K562 treated with DMSO at 1 percent for 12 hours (cell line): ENCODE data around the gene TAS1R1. TPM values are rescaled to one million over a fixed set of nuclear protein-coding genes. Genes with fewer than 3 reads are reported as not detected.

ENCODE experiments used
- total RNA-seq: library from RNA; unstranded; fragments of 300-600 nt; gene quantifications from 2 replicates; pipeline ENCODE4 v1.2.3, GENCODE V29; 2022; ENCODE audit not compliant: insufficient read depth

The TAS1R1 gene
- total RNA-seq = not detected in 2 replicates

DNA sequence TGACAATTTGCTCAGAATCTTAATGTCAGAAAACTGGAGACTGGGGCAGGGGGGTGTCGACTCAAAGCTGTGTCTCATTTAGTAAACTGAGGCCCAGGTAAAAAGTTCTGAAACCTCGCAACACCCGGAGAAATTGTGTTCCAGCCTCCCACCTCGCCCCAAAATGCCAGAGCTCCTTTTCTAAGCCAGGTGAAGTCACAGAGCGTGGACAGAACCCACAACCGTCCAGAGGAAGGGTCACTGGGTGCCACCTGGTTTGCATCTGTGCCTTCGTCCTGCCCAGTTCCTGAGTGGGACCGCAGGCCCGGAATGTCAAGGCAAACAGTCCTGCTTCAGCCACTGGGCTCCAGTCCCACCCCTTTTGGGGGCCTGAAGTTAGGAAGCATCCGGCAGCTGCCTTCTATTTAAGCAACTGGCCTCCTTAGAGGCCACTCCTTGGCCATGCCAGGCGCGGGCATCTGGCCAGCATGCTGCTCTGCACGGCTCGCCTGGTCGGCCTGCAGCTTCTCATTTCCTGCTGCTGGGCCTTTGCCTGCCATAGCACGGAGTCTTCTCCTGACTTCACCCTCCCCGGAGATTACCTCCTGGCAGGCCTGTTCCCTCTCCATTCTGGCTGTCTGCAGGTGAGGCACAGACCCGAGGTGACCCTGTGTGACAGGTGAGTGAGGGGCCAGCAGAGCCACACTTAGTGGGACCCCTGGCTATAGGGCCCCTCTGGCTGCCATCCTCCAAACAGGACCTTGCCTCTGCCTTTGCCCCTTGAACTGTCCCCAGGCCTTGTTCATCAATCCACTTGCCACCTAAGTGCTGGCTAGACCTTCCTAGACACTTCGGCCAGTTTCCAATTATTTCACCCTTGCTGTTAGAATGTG is at the start of gene TAS1R1:
TSS of gene TAS1R1 (plus strand) at position 401 of the 872 bp plus-strand sequence. CDS start at position 468, 67 bp downstream.

DNA sequence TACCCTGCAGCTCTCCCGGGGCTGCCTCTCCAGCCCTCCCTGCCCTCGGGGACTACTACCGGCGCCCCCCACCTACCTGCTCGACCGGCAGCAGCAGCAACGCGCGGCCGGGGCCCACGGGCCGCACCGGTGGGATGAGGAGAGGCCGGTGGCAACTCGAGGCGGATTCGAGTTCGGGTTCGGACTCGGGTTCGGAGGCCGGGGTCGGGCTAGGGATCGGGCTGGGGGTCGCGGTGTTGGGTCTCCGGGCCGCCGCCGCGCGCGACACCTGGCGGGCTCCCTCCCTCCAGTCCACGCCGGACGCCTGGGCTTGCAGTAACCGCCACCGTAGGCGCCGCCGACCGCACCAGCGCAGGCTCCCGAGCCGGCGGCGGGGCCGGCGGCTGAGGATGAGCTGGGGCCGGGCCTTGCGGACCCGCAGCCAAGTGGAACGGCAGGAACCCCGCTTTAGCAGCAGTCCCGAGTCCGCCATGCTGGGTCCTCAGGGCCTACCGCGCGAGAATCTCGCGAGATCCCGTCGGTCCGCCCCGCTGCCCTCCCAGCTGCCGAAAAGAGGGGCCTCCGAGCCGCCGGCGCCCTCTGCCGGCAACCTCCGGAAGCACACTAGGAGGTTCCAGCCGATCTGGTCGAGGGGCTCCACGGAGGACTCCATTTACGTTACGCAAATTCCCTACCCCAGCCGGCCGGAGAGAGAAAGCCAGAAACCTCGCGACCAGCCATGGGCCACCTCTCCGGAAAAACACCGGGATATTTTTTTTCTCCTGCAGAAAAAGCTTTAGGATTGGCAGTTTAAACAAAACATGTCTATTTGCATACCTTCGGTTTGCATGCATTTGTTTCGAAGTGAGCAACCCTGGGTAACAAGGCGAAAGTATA is 838 bp upstream of the TAS1R1 start, which contains the start of gene NOL9:
TSS of gene NOL9 (minus strand) at position 483 of the 876 bp plus-strand sequence. CDS start at position 472, 11 bp downstream.

DNA sequence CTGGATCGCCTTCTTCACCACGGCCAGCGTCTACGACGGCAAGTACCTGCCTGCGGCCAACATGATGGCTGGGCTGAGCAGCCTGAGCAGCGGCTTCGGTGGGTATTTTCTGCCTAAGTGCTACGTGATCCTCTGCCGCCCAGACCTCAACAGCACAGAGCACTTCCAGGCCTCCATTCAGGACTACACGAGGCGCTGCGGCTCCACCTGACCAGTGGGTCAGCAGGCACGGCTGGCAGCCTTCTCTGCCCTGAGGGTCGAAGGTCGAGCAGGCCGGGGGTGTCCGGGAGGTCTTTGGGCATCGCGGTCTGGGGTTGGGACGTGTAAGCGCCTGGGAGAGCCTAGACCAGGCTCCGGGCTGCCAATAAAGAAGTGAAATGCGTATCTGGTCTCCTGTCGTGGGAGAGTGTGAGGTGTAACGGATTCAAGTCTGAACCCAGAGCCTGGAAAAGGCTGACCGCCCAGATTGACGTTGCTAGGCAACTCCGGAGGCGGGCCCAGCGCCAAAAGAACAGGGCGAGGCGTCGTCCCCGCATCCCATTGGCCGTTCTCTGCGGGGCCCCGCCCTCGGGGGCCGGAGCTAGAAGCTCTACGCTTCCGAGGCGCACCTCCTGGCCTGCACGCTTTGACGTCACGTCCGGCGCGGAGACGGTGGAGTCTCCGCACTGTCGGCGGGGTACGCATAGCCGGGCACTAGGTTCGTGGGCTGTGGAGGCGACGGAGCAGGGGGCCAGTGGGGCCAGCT is 24.4 kb downstream of the TAS1R1 start, which contains the start of gene ZBTB48:
TSS of gene ZBTB48 (plus strand) at position 621 of the 745 bp plus-strand sequence. CDS start 616 bp downstream, outside the sequence.

DNA sequence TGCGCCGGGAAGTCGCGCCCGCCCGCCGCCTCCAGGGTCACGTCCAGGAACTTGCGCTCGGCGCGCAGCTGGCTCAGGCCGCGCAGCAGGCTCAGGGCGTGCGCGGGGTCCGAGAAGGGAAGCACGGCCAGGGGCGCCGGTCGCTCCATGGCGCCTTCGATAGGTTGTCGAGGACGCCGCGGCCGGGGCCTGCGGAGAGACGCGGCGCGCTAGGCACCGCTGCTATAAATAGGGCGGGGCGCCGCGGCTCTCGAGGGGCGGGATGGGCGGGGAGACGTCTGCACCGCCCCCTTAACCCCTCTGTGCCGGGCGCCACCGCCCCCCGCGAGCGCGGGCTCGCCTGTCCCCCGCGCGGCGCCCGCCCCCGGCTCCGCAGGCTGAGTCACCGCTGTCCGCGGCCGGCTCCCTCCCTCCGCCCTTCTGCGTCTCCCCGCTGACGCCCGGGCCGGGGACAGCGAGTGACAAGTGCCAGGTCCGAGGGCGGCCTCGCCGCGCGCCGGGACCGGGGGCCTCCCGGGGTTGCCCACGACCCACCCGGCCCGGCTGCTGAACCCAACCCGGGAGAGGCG is 47.6 kb downstream of the TAS1R1 start, which contains the start of gene KLHL21:
TSS of gene KLHL21 (minus strand) at position 201 of the 569 bp plus-strand sequence. CDS start at position 149, 52 bp downstream.

DNA sequence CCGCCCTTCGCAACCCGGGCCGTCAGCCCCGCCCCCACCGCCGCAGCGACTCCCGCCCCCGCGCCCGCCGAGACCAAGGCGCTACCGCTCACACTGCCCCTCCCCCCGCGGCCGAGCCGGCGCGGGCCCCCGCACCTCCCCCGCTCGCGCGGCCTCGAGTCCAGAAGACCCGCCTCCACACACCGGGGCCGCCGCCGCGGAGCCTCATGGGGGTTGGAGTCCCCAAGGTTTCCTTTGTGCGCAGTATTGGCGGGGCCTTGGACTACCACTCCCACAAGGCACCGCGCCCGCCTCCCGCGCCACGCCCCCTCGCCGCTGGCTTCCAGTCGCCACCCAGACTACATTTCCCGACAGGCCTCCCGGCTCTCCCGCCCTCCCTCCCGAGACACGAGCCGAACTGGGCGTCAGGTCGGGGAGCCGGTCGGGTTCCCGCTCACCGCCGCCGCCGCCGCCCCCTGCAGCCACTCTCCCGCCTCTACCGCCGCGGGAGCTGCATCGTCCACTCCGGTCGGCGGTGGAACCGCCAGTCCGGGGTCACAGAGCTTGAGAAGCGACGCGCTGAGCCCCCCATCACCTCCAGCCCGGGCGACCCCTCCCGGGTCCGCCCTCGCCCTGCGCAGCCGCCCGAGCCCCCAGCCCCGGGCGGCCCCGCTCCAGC is 58.4 kb downstream of the TAS1R1 start, which contains the start of gene PHF13:
TSS of gene PHF13 (plus strand) at position 371 of the 658 bp plus-strand sequence. CDS start 336 bp downstream, outside the sequence.

DNA sequence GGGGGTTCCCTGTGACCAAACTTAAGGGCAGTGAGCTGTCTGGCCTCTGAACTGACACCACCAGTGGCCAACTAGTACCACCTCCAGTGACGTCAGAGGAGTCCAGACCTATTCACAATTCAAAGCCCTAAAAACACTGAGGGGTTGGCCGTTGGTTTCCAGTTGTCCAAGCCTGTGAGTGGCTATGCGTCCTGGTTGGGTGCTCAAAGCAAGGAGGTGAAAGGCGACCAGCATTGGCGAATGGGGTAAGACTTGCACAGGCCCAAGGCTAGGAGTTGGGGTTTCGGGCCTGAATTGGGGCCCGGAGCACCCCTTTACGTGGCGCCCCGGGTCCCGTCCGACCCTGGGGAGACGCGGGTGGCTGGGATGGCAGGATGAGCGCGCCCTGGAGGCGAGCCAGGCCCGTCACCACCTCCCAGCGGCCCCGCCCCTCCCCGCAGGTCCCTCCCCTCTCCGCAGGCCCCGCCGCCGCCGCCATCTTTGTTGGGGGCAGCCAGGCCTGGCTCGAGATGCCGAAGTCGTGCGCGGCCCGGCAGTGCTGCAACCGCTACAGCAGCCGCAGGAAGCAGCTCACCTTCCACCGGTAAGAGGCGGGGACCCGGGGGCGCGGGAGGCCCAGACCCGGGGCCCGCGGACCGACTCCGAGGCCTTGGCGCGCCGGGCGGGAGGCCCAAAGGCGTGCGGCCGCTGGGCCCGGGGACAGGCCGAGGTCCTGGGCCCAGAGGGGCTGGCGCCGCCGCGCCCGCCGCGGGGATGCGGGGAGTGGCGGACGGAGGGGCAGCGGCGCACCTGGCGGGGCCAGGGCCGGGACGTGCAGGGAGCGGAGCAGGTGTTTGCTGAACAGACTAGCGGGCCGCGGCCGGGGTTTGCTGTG is 69.8 kb downstream of the TAS1R1 start, which contains the start of gene THAP3:
TSS of gene THAP3 (plus strand) at position 159 of the 874 bp plus-strand sequence. CDS start at position 510, 351 bp downstream.

Other genes starting within 250 kb of the TAS1R1 start
- gene ACOT7, start 161.5 kb upstream of the TAS1R1 start, total RNA-seq = 56.8 and 68.8 TPM in 2 replicates
- gene HES2, start 135.4 kb upstream of the TAS1R1 start, total RNA-seq = not detected in 2 replicates
- gene ESPN, start 130.5 kb upstream of the TAS1R1 start, total RNA-seq = 2.8 and 4.0 TPM in 2 replicates
- gene TNFRSF25, start 89.1 kb upstream of the TAS1R1 start, total RNA-seq = not detected in 2 replicates
- gene PLEKHG5, start 63.6 kb upstream of the TAS1R1 start, total RNA-seq = not detected in 2 replicates
- 5.4 and 15.3 TPM in 2 replicates for gene NOL9, start 794 bp upstream of the TAS1R1 start, total RNA-seq
- gene ZBTB48, start 24.7 kb downstream of the TAS1R1 start, total RNA-seq = 42.2 and 78.2 TPM in 2 replicates
- 47.2 and 84.7 TPM in 2 replicates for gene KLHL21, start 47.6 kb downstream of the TAS1R1 start, total RNA-seq
- 11.2 and 27.4 TPM in 2 replicates for gene PHF13, start 58.4 kb downstream of the TAS1R1 start, total RNA-seq
- 36.0 and 55.4 TPM in 2 replicates for gene THAP3, start 69.6 kb downstream of the TAS1R1 start, total RNA-seq
- gene DNAJC11, start 146.5 kb downstream of the TAS1R1 start, total RNA-seq = 18.2 and 41.5 TPM in 2 replicates
- gene CAMTA1, start 230.1 kb downstream of the TAS1R1 start, total RNA-seq = 101 and 114 TPM in 2 replicates